Panc1 (cell line): ENCODE data around the gene CEP97. TPM values are rescaled to one million over a fixed set of nuclear protein-coding genes. Genes with fewer than 3 reads are reported as not detected.

Experiments used
- ATAC-seq: fragments of 200-7000 bp; cut with Tn5 transposase; 2 replicates; pipeline ENCODE4 v1.9.1; 2020; ENCODE audit warnings: mild to moderate bottlenecking, moderate library complexity
- BruUV-seq: library from RNA; stranded (reverse); fragments of 400-500 nt; replicated peaks from 2 replicates; lab custom pipeline; 2021; lab: Mats Ljungman, UMichigan
- CTCF ChIA-PET: fragments of 300-600 bp; sonication (Branson Sonifier 250); formaldehyde crosslinking; loops from one replicate; lab custom pipeline; 2022; ENCODE audit warnings: antibody characterized with exemption; lab: Charles Lee
- POLR2A ChIA-PET: fragments of 300-600 bp; sonication (Branson Sonifier 250); formaldehyde crosslinking; loops from one replicate; lab custom pipeline; 2022; ENCODE audit warnings: antibody characterized with exemption; lab: Charles Lee
- DNase-seq: peaks from one replicate; pipeline ENCODE4 v3.0.0-alpha.2; 2010; ENCODE audit warnings: low read depth, low spot score
- H3K27ac ChIP-seq: 2 replicates; pipeline ENCODE4 v1.5.1; 2011; ENCODE audit warnings: mild to moderate bottlenecking, low read length, inconsistent platforms
- H3K27me3 ChIP-seq: fragments of 200-500 bp; sonication (Bioruptor generic); 2 replicates; pipeline ENCODE4 v1.6.0; 2014; ENCODE audit warnings: low read length, inconsistent platforms; ENCODE audit not compliant: control insufficient read depth, insufficient read depth
- H3K36me3 ChIP-seq: fragments of 200-500 bp; sonication (Bioruptor generic); 2 replicates; pipeline ENCODE4 v1.5.1; 2014; ENCODE audit warnings: inconsistent platforms, mild to moderate bottlenecking, low read length, moderate library complexity; ENCODE audit not compliant: control insufficient read depth, insufficient read depth
- H3K4me1 ChIP-seq: 2 replicates; pipeline ENCODE4 v1.5.1; 2011; ENCODE audit warnings: inconsistent platforms, mild to moderate bottlenecking, low read length, moderate library complexity; ENCODE audit not compliant: control insufficient read depth, insufficient read depth
- H3K4me3 ChIP-seq, 2 experiments: 2 replicates each; pipeline ENCODE4 v1.5.1; 2011 to 2012; ENCODE audit warnings: low read depth in 2 of 2, low read length in 2 of 2, mild to moderate bottlenecking in 2 of 2, inconsistent platforms in 1 of 2, moderate library complexity in 1 of 2
- H3K9me3 ChIP-seq: fragments of 200-500 bp; sonication (Bioruptor generic); 2 replicates; pipeline ENCODE4 v1.5.1; 2014; ENCODE audit warnings: low read depth, mild to moderate bottlenecking, inconsistent platforms, low read length, moderate library complexity; ENCODE audit not compliant: control insufficient read depth, insufficient read depth
- CTCF ChIP-seq: fragments of 450-650 bp; IDR thresholded peaks from 2 replicates; pipeline ENCODE4 v1.5.1; 2017; ENCODE audit warnings: mild to moderate bottlenecking
- POLR2AphosphoS5 ChIP-seq: IDR thresholded peaks from 2 replicates; pipeline ENCODE4 v1.6.1; 2012; ENCODE audit warnings: mild to moderate bottlenecking, low read depth, low read length, moderate library complexity
- REST ChIP-seq, 2 experiments: IDR thresholded peaks; 2 replicates each; pipeline ENCODE4 v1.6.1; 2011 to 2012; ENCODE audit warnings: low read depth in 2 of 2, control low read depth in 1 of 2, low read length in 1 of 2, mild to moderate bottlenecking in 1 of 2, moderate library complexity in 1 of 2; ENCODE audit not compliant: insufficient read depth in 1 of 2
- SIN3A ChIP-seq: IDR thresholded peaks from 2 replicates; pipeline ENCODE4 v1.6.1; 2012; ENCODE audit warnings: low read depth, mild to moderate bottlenecking, low read length, moderate library complexity, borderline replicate concordance; ENCODE audit not compliant: insufficient read depth
- TCF7L2 ChIP-seq: IDR thresholded peaks from 2 replicates; pipeline ENCODE4 v1.6.1; 2011; ENCODE audit warnings: mild to moderate bottlenecking, low read depth, low read length, inconsistent platforms
- in situ Hi-C: cut with HindIII; loops from 2 replicates; pipeline ENCODE4 v1.10.0; 2016; ENCODE audit warnings: low sequenced_read_pairs, low pct_unique_long_range_greater_than_20kb
- intact Hi-C: fragments of 100-400 bp; cut with micrococcal nuclease; formaldehyde crosslinking; loops from one replicate; pipeline ENCODE4 v1.10.0; 2022; ENCODE audit not compliant: unreplicated experiment
- total RNA-seq: library from RNA; stranded (reverse); gene quantifications from one replicate; pipeline ENCODE4 v1.2.1, GENCODE V29; 2021; ENCODE audit not compliant: unreplicated experiment

The CEP97 gene
- total RNA-seq, 1 experiment from 2014 or later = 17.4 TPM

- ATAC-seq (no peak), DNase-seq (no peak)
- H3K9me3 ChIP-seq = no peaks in the 10 kb centered on the region
- CTCF ChIA-PET = interaction anchor here (0.6 to 1.3 kb wide), 3 partner anchors 387 to 415 kb away, joined by 4 to 7 read pairs (median 6); no protein-coding TSS in a partner anchor
- in situ Hi-C loops (loop anchor here (25.0 kb wide), 1 partner anchor 723 kb away; no protein-coding TSS in a partner anchor), intact Hi-C loops (no loop called here)
- TF ChIP-seq CTCF = peak; percentile 70; the same call in 1 of the 2 replicates
- no peak for TF ChIP-seq REST (IDR thresholded peaks at IDR 0.05; ENCODE audit: insufficient read depth in 1 of 2, low read depth in 2 of 2, low read length in 1 of 2)
- TF ChIP-seq POLR2AphosphoS5 = no peak
- TF ChIP-seq SIN3A = no peak
- TF ChIP-seq TCF7L2 = no peak
- H3K27ac ChIP-seq = no peak overlapping the region
- POLR2A ChIA-PET = interaction anchor here (1.0 kb wide), 1 partner anchor 9 kb away, joined by 3 read pairs; no protein-coding TSS in a partner anchor
- BruUV-seq = no TSS peak
- H3K4me1 ChIP-seq = no peaks in the 10 kb centered on the region
- H3K36me3 ChIP-seq = no peaks in the 10 kb centered on the region
- no peaks in the 10 kb centered on the region for H3K27me3 ChIP-seq
- H3K4me3 ChIP-seq = no peak overlapping the region
Measured at GRCh38 chr3:101813817-101814440, 89.5 kb downstream of the CEP97 start.

- no peaks in the 10 kb centered on the region for H3K9me3 ChIP-seq
- no TSS peak for BruUV-seq
- ATAC-seq = no peak
- H3K27ac ChIP-seq = no peak overlapping the region
- intact Hi-C loops (no loop called here), in situ Hi-C loops (loop anchor here (25.0 kb wide), 1 partner anchor 722 kb away; no protein-coding TSS in a partner anchor)
- ChIA-PET CTCF (interaction anchor here (1.3 kb wide), 1 partner anchor 410 kb away, joined by 7 read pairs; no protein-coding TSS in a partner anchor), POLR2A (interaction anchor here (0.5 to 1.0 kb wide), 2 partner anchors 8 to 414 kb away, joined by 3 read pairs; no protein-coding TSS in a partner anchor)
- TF ChIP-seq POLR2AphosphoS5 (no peak), SIN3A (no peak), REST (IDR thresholded peaks at IDR 0.05; ENCODE audit: insufficient read depth in 1 of 2, low read depth in 2 of 2, low read length in 1 of 2) (no peak), CTCF (no peak), TCF7L2 (no peak)
- DNase-seq = no peak
- H3K36me3 ChIP-seq = no peaks in the 10 kb centered on the region
- H3K4me3 ChIP-seq = no peak overlapping the region
- no peaks in the 10 kb centered on the region for H3K4me1 ChIP-seq
- no peaks in the 10 kb centered on the region for H3K27me3 ChIP-seq
Measured at GRCh38 chr3:101814835-101815234, 90.4 kb downstream of the CEP97 start.
